Measurements from ENCODE around the gene TEX26.

TEX26 gene

GRCh38 chr13:30904043-30904442 lies 28.4 kb upstream of the TEX26 start:
- peaks cover 61% of the 10 kb centered on the region for H3K27me3 ChIP-seq (ENCODE audit: insufficient read depth, poor library complexity, severe bottlenecking)
- no peak for DNase-seq (ENCODE audit: low read depth in 1 of 2, low spot score in 1 of 2)
- no peak overlapping the region for H3K4me3 ChIP-seq (replicated peaks; ENCODE audit: insufficient read depth, low read length)
- no peak overlapping the region for H3K27ac ChIP-seq (replicated peaks)
- no peak for TF ChIP-seq SPI1 (IDR thresholded peaks at IDR 0.05; ENCODE audit: borderline replicate concordance, low read depth)
- TF ChIP-seq REST (IDR thresholded peaks at IDR 0.05; ENCODE audit: insufficient replicate concordance, low read depth), result no peak
- TF ChIP-seq POLR2AphosphoS5 (IDR thresholded peaks at IDR 0.05; ENCODE audit: low read depth), result no peak
- TF ChIP-seq CTCF (IDR thresholded peaks at IDR 0.05; ENCODE audit: insufficient read depth, low read length), result no peak

DNA sequence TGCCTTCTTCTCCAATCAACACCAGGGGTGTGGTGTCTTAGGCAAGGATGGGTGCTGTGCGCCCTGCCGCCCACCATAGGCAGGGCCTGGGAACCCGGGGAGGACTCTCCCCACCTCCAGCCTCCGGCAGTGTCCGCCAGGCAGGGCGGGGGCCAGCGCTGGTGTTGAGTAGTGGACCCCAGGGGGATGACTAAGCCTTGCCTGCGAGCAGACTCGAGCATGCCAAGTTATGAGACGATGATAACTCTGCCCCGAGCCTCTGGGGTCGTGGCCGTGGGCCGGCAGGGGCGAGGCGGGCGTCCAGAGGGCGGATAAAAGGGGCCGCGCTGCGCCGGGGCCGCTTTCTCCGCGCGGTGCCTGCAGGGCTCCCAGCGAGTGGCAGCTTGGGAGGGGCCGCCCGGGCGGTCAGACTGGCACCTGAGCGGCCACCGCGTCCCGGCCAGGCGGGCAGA lies 26.5 kb upstream of the TEX26 start, which contains the start of gene MEDAG:
Gene MEDAG, plus strand, starts transcription at position 340 of the 452 bp plus-strand sequence. CDS start 245 bp downstream, outside the sequence.
- Histone ChIP-seq H3K4me3 (replicated peaks; ENCODE audit: insufficient read depth, low read length) (no peak within 1 kb of the TSS), H3K27me3 (ENCODE audit: insufficient read depth, poor library complexity, severe bottlenecking) (peaks cover 57% of the 10 kb centered on the region), H3K27ac (replicated peaks) (no peak within 1 kb of the TSS)
- DNase-seq (ENCODE audit: low read depth in 1 of 2, low spot score in 1 of 2), result no peak
- TF ChIP-seq POLR2AphosphoS5 (IDR thresholded peaks at IDR 0.05; ENCODE audit: low read depth), result no peak
- no peak for TF ChIP-seq REST (IDR thresholded peaks at IDR 0.05; ENCODE audit: insufficient replicate concordance, low read depth)
- no peak for TF ChIP-seq CTCF (IDR thresholded peaks at IDR 0.05; ENCODE audit: insufficient read depth, low read length)
- no peak for TF ChIP-seq GABPA (IDR thresholded peaks at IDR 0.05; ENCODE audit: low read depth)
- TF ChIP-seq SPI1 (IDR thresholded peaks at IDR 0.05; ENCODE audit: borderline replicate concordance, low read depth), result no peak

GRCh38 chr13:30906411-30907051 lies 25.9 kb upstream of the TEX26 start:
- no peak for DNase-seq (ENCODE audit: low read depth in 1 of 2, low spot score in 1 of 2)
- Histone ChIP-seq H3K4me3 (replicated peaks; ENCODE audit: insufficient read depth, low read length) (no peak overlapping the region), H3K27me3 (ENCODE audit: insufficient read depth, poor library complexity, severe bottlenecking) (peaks cover 52% of the 10 kb centered on the region), H3K27ac (replicated peaks) (no peak overlapping the region)
- no peak for TF ChIP-seq POLR2AphosphoS5 (IDR thresholded peaks at IDR 0.05; ENCODE audit: low read depth)
- TF ChIP-seq GABPA (IDR thresholded peaks at IDR 0.05; ENCODE audit: low read depth), result no peak
- TF ChIP-seq SPI1 (IDR thresholded peaks at IDR 0.05; ENCODE audit: borderline replicate concordance, low read depth), result no peak
- no peak for TF ChIP-seq CTCF (IDR thresholded peaks at IDR 0.05; ENCODE audit: insufficient read depth, low read length)
- TF ChIP-seq REST (IDR thresholded peaks at IDR 0.05; ENCODE audit: insufficient replicate concordance, low read depth), result no peak

Data from HL-60 (cell line).